HepG2 (cell line): ENCODE data around the gene C9orf50.

Experiments used
- KDM3A ChIP-seq: IDR thresholded peaks from 2 replicates; pipeline ENCODE4 v1.6.1; 2018; ENCODE audit warnings: low read depth, missing compliant biosample characterization
- MLX ChIP-seq: IDR thresholded peaks from 2 replicates; pipeline ENCODE4 v1.6.1; 2016

- TF ChIP-seq KDM3A (CRISPR knock-in tag) (no peak), MLX (CRISPR knock-in tag) (no peak)
Measured at GRCh38 chr9:129570450-129571297, 50.2 kb downstream of the C9orf50 start.
